Natural killer cell (primary cell): Measurements from ENCODE around the gene TMEM208. TPM values are rescaled to one million over a fixed set of nuclear protein-coding genes. Genes with fewer than 3 reads are reported as not detected.

Experiments used
- ATAC-seq, 3 donors: fragments of 150-1000 bp in 2 of 3; fragments of 200-7000 bp in 1 of 3; cut with Tn5 transposase; 1 replicate in 1 of 3; 2 replicates in 2 of 3; pipeline ENCODE4 v1.10.0; 2021; ENCODE audit warnings: mild to moderate bottlenecking in 2 of 3, moderate library complexity in 2 of 3
- DNase-seq, 2 donors: peaks; one replicate each; pipeline versions ENCODE4 v3.0.0 to v3.0.0-alpha.2; 2013 to 2021; ENCODE audit warnings: mixed read lengths in 1 of 2
- H3K27ac ChIP-seq: one replicate; pipeline ENCODE4 v1.5.1; 2013; ENCODE audit warnings: mild to moderate bottlenecking, low read length
- H3K27me3 ChIP-seq: one replicate; pipeline ENCODE4 v1.6.1; 2013; ENCODE audit warnings: low read length; ENCODE audit not compliant: control insufficient read depth, insufficient read depth
- H3K36me3 ChIP-seq: one replicate; pipeline ENCODE4 v1.6.1; 2013; ENCODE audit warnings: low read length; ENCODE audit not compliant: control insufficient read depth, insufficient read depth
- H3K4me1 ChIP-seq: one replicate; pipeline ENCODE4 v1.6.1; 2013; ENCODE audit warnings: low read length; ENCODE audit not compliant: control insufficient read depth, insufficient read depth
- H3K4me3 ChIP-seq: one replicate; pipeline ENCODE4 v1.5.1; 2013; ENCODE audit warnings: low read length
- H3K9me3 ChIP-seq: one replicate; pipeline ENCODE4 v1.6.1; 2013; ENCODE audit warnings: low read length; ENCODE audit not compliant: control insufficient read depth, insufficient read depth
- H3K27ac Mint-ChIP-seq, 2 donors: one replicate each; pipeline ENCODE4 v1.8.0; 2022; ENCODE audit warnings: mild to moderate bottlenecking in 2 of 2, mixed read lengths in 2 of 2, moderate library complexity in 1 of 2
- H3K27me3 Mint-ChIP-seq, 2 donors: one replicate each; pipeline ENCODE4 v1.8.0; 2022; ENCODE audit warnings: low read depth in 2 of 2, mixed read lengths in 2 of 2
- H3K36me3 Mint-ChIP-seq: one replicate; pipeline ENCODE4 v1.8.0; 2022; ENCODE audit warnings: mixed read lengths
- H3K4me1 Mint-ChIP-seq, 2 donors: one replicate each; pipeline ENCODE4 v1.8.0; 2022; ENCODE audit warnings: mixed read lengths in 2 of 2
- H3K4me3 Mint-ChIP-seq: one replicate; pipeline ENCODE4 v1.8.0; 2022; ENCODE audit warnings: mild to moderate bottlenecking, moderate library complexity, mixed read lengths
- H3K9me3 Mint-ChIP-seq, 2 donors: one replicate each; pipeline ENCODE4 v1.8.0; 2022; ENCODE audit warnings: mixed read lengths in 2 of 2
- CTCF ChIP-seq: fragments of 200-600 bp; IDR thresholded peaks from one replicate; pipeline ENCODE4 v1.8.0; 2022; ENCODE audit warnings: antibody characterized with exemption
- WGBS: methylation state at CpG from one replicate; pipeline ENCODE4 v1.1.7; 2013; ENCODE audit warnings: missing lambda C conversion rate; ENCODE audit not compliant: insufficient coverage; 5-methylcytosine and 5-hydroxymethylcytosine counted together
- intact Hi-C: fragments of 100-400 bp; cut with micrococcal nuclease; formaldehyde crosslinking; loops from one replicate; pipeline ENCODE4 v1.14.2; 2022
- total RNA-seq, 4 donors: library from RNA; stranded (reverse); fragments of 120-200 nt in 1 of 4; gene quantifications; one replicate each; pipeline versions ENCODE4 v1.2.3 to v1.2.4, GENCODE V29; 2013 to 2022

Gene TMEM208
- total RNA-seq, 3 donors from 2014 or later (not counting 1 experiment from before 2014, with no cell fraction given): 34.5 to 39.2 (median 36.7) TPM

- no peaks in the 10 kb centered on the region for H3K36me3 Mint-ChIP-seq
These were observed 13.5 kb upstream of the TMEM208 start for GRCh38 chr16:67213197-67214019.

GRCh38 chr16:67215706-67216105, 11.2 kb upstream of the TMEM208 start:
- WGBS: 72% methylated on average over 5 of the region's 5 CpGs
- H3K9me3 ChIP-seq: no peaks in the 10 kb centered on the region
- intact Hi-C loops: no loop called here
- H3K4me3 ChIP-seq: no peak overlapping the region
- Mint-ChIP-seq H3K4me3 (no peak overlapping the region), H3K4me1 (peaks cover 0 to 17% of the 10 kb centered on the region in 2 donors), H3K36me3 (no peaks in the 10 kb centered on the region), H3K9me3 (no peaks in the 10 kb centered on the region), H3K27ac (no peak overlapping the region), H3K27me3 (no peaks in the 10 kb centered on the region)
- no peaks in the 10 kb centered on the region for H3K27me3 ChIP-seq
- no peak for TF ChIP-seq CTCF
- H3K27ac ChIP-seq: no peak overlapping the region
- H3K36me3 ChIP-seq: no peaks in the 10 kb centered on the region
- DNase-seq (no peak), ATAC-seq (no peak)
- H3K4me1 ChIP-seq: no peaks in the 10 kb centered on the region

More at GRCh38 chr16:67213197-67214019, 13.5 kb upstream of the TMEM208 start:
- Histone ChIP-seq H3K27me3 (no peaks in the 10 kb centered on the region), H3K4me1 (no peaks in the 10 kb centered on the region), H3K9me3 (no peaks in the 10 kb centered on the region), H3K27ac (no peak overlapping the region), H3K4me3 (no peak overlapping the region), H3K36me3 (no peaks in the 10 kb centered on the region)
- H3K9me3 Mint-ChIP-seq: no peaks in the 10 kb centered on the region
- intact Hi-C loops: no loop called here
- H3K4me3 Mint-ChIP-seq: no peak overlapping the region
- H3K27ac Mint-ChIP-seq: no peak overlapping the region
- no peaks in the 10 kb centered on the region for H3K27me3 Mint-ChIP-seq
- no peak for DNase-seq
- WGBS: 95% methylated on average over 8 of the region's 8 CpGs
- TF ChIP-seq CTCF: no peak
- ATAC-seq: no peak
- H3K4me1 Mint-ChIP-seq: peaks cover 0 to 12% of the 10 kb centered on the region in 2 donors

GRCh38 chr16:67216612-67217490, 10.1 kb upstream of the TMEM208 start:
- Histone ChIP-seq H3K36me3 (no peaks in the 10 kb centered on the region), H3K27me3 (no peaks in the 10 kb centered on the region), H3K4me1 (no peaks in the 10 kb centered on the region), H3K4me3 (no peak overlapping the region), H3K9me3 (no peaks in the 10 kb centered on the region), H3K27ac (no peak overlapping the region)
- no peak overlapping the region for H3K27ac Mint-ChIP-seq
- no peaks in the 10 kb centered on the region for H3K27me3 Mint-ChIP-seq
- WGBS: 57% methylated on average over 18 of the region's 18 CpGs
- DNase-seq (no peak), ATAC-seq (no peak)
- H3K9me3 Mint-ChIP-seq: no peaks in the 10 kb centered on the region
- H3K36me3 Mint-ChIP-seq: no peaks in the 10 kb centered on the region
- no peak for TF ChIP-seq CTCF
- H3K4me3 Mint-ChIP-seq: no peak overlapping the region
- intact Hi-C loops: no loop called here
- H3K4me1 Mint-ChIP-seq: peaks cover 0 to 11% of the 10 kb centered on the region in 2 donors
